Smooth muscle cell (in vitro differentiated cells): Measurements from ENCODE around the gene ZNF644. TPM values are rescaled to one million over a fixed set of nuclear protein-coding genes. Genes with fewer than 3 reads are reported as not detected.

Source experiments
- DNase-seq: peaks from one replicate; lab custom pipeline; 2025; ENCODE audit not compliant: unreplicated experiment; lab: John Stamatoyannopoulos, UW
- H2AFZ ChIP-seq: fragments of 200-600 bp; sonication (generic); 2 replicates; pipeline ENCODE4 v1.6.0; 2016; ENCODE audit warnings: antibody characterized with exemption, low read depth, mild to moderate bottlenecking
- H3F3A ChIP-seq: fragments of 200-600 bp; sonication (generic); 2 replicates; pipeline ENCODE4 v1.6.0; 2017; ENCODE audit warnings: antibody characterized with exemption, low read depth
- H3K27ac ChIP-seq: fragments of 200-600 bp; sonication (generic); 2 replicates; pipeline ENCODE4 v1.5.1; 2016; ENCODE audit warnings: low read depth, mild to moderate bottlenecking
- H3K27me3 ChIP-seq: fragments of 200-600 bp; sonication (generic); 2 replicates; pipeline ENCODE4 v1.6.1; 2016; ENCODE audit warnings: low read depth, mild to moderate bottlenecking
- H3K36me3 ChIP-seq: fragments of 200-600 bp; sonication (generic); 2 replicates; pipeline ENCODE4 v1.5.1; 2016; ENCODE audit warnings: low read depth
- H3K4me1 ChIP-seq: fragments of 200-600 bp; sonication (generic); 2 replicates; pipeline ENCODE4 v1.5.1; 2016; ENCODE audit warnings: low read depth
- H3K4me2 ChIP-seq: fragments of 200-600 bp; sonication (generic); 2 replicates; pipeline ENCODE4 v1.6.0; 2016; ENCODE audit warnings: mild to moderate bottlenecking
- H3K4me3 ChIP-seq: fragments of 200-600 bp; sonication (generic); 2 replicates; pipeline ENCODE4 v1.5.1; 2016; ENCODE audit warnings: mild to moderate bottlenecking
- H3K79me2 ChIP-seq: fragments of 200-600 bp; sonication (generic); 2 replicates; pipeline ENCODE4 v1.6.0; 2016; ENCODE audit warnings: low read depth, mild to moderate bottlenecking
- H3K9ac ChIP-seq: fragments of 200-600 bp; sonication (generic); 2 replicates; pipeline ENCODE4 v1.6.0; 2016; ENCODE audit warnings: low read depth
- H3K9me3 ChIP-seq: fragments of 200-600 bp; sonication (generic); replicated peaks from 2 replicates; pipeline ENCODE4 v1.5.1; 2016; ENCODE audit warnings: low read depth
- H4K20me1 ChIP-seq: fragments of 200-600 bp; sonication (generic); 2 replicates; pipeline ENCODE4 v1.6.0; 2016; ENCODE audit warnings: low read depth
- CTCF ChIP-seq: fragments of 200-600 bp; sonication (generic); IDR thresholded peaks from 2 replicates; pipeline ENCODE4 v1.5.1; 2017; ENCODE audit warnings: borderline replicate concordance, mild to moderate bottlenecking, antibody characterized with exemption; ENCODE audit not compliant: insufficient read depth, poor library complexity, severe bottlenecking
- WGBS: methylation state at CpG from one replicate; pipeline ENCODE4 v1.1.7; 2016; ENCODE audit warnings: low lambda C conversion rate; 5-methylcytosine and 5-hydroxymethylcytosine counted together
- polyA plus RNA-seq: library from polyadenylated mRNA; unstranded; fragments of >200 nt; fragmentation: Nextera tagmentation; extraction: Ambion mirVana; gene quantifications from 2 replicates; pipeline ENCODE4 v1.2.1, GENCODE V29; 2016
- total RNA-seq: library from RNA; depleted of rRNA; stranded (reverse); fragments of >200 nt; gene quantifications from 2 replicates; pipeline ENCODE4 v1.2.3, GENCODE V29; 2014

ZNF644 gene
- total and polyA plus RNA-seq, 2 experiments from 2014 or later: 22.9 to 102 TPM

GRCh38 chr1:91036894-91037829, 15.3 kb upstream of the ZNF644 start:
- H4K20me1 ChIP-seq: no peaks in the 10 kb centered on the region
- H3F3A ChIP-seq: no peaks in the 10 kb centered on the region
- no peaks in the 10 kb centered on the region for H3K27me3 ChIP-seq
- H2AFZ ChIP-seq: no peak overlapping the region
- no peaks in the 10 kb centered on the region for H3K4me1 ChIP-seq
- H3K36me3 ChIP-seq: no peaks in the 10 kb centered on the region
- no peak for DNase-seq
- no peak overlapping the region for H3K4me3 ChIP-seq
- no peaks in the 10 kb centered on the region for H3K79me2 ChIP-seq
- H3K9ac ChIP-seq: no peak overlapping the region
- H3K4me2 ChIP-seq: no peak overlapping the region
- H3K9me3 ChIP-seq: no peaks in the 10 kb centered on the region
- 89% methylated on average over 4 of the region's 4 CpGs for WGBS
- H3K27ac ChIP-seq: no peak overlapping the region
- no peak for TF ChIP-seq CTCF

DNA sequence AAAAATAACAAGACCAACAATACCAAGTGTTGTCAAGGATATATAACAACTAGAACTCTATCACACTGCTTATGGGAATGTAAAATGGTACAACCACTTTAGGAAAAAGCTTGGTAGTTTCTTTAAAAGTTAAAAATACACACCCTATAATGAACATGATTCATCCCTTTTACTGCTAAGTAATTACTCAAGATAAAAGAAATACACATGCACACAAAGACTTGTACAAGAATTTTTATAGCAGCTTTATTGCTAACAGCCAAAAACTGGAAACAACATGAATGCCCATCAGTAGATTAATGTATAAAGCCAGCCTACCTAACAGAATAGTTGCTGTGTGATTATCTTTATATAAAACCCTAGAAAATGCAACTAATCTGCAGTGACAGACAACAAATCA, 10.5 kb upstream of the ZNF644 start:
- H3K27me3 ChIP-seq: no peaks in the 10 kb centered on the region
- H2AFZ ChIP-seq: no peak overlapping the region
- H3K9me3 ChIP-seq: no peaks in the 10 kb centered on the region
- no peaks in the 10 kb centered on the region for H3F3A ChIP-seq
- TF ChIP-seq CTCF: no peak
- H3K27ac ChIP-seq: no peak overlapping the region
- no peak for DNase-seq
- no peaks in the 10 kb centered on the region for H4K20me1 ChIP-seq
- H3K79me2 ChIP-seq: no peaks in the 10 kb centered on the region
- H3K4me1 ChIP-seq: no peaks in the 10 kb centered on the region
- no peak overlapping the region for H3K9ac ChIP-seq
- H3K4me2 ChIP-seq: no peak overlapping the region
- H3K36me3 ChIP-seq: no peaks in the 10 kb centered on the region
- H3K4me3 ChIP-seq: no peak overlapping the region

GRCh38 chr1:91031081-91031480, 9.2 kb upstream of the ZNF644 start:
- Histone ChIP-seq H3K27ac (no peak overlapping the region), H4K20me1 (no peaks in the 10 kb centered on the region), H3K4me3 (no peak overlapping the region), H3F3A (no peaks in the 10 kb centered on the region), H3K9ac (no peak overlapping the region), H3K79me2 (no peaks in the 10 kb centered on the region), H3K36me3 (no peaks in the 10 kb centered on the region), H3K27me3 (no peaks in the 10 kb centered on the region), H3K4me2 (no peak overlapping the region), H3K4me1 (no peaks in the 10 kb centered on the region), H3K9me3 (no peaks in the 10 kb centered on the region), H2AFZ (no peak overlapping the region)
- TF ChIP-seq CTCF: no peak
- 93% methylated on average over 1 of the region's 1 CpG for WGBS
- no peak for DNase-seq

DNA sequence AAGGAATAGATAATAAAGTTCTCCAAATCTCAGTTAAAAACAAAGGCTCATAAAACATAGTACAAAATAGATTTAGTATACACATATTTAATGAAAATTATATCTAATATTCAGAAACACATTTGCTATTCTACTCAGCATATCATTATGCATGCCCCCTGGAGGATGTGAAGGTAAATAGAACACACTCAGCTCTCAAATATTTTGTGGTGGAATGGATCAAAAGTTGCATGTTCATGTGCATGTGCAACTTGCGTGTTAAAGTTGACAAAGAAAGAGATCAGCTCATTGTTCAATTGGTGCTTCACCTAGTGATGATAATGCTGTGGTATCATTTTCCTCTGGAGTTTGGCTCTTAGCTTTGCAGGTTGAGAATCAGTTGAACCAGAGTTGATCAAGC, 4.9 kb upstream of the ZNF644 start:
- no peaks in the 10 kb centered on the region for H3K9me3 ChIP-seq
- H3K36me3 ChIP-seq: no peaks in the 10 kb centered on the region
- H2AFZ ChIP-seq: no peak overlapping the region
- no peaks in the 10 kb centered on the region for H3K4me1 ChIP-seq
- TF ChIP-seq CTCF: peak; percentile 35
- no peak overlapping the region for H3K4me2 ChIP-seq
- no peaks in the 10 kb centered on the region for H3K79me2 ChIP-seq
- no peaks in the 10 kb centered on the region for H4K20me1 ChIP-seq
- WGBS: 79% methylated on average over 1 of the region's 1 CpG
- peaks cover 6% of the 10 kb centered on the region for H3F3A ChIP-seq
- H3K27ac ChIP-seq: no peak overlapping the region
- no peak overlapping the region for H3K4me3 ChIP-seq
- no peak overlapping the region for H3K9ac ChIP-seq
- DNase-seq: no peak
- H3K27me3 ChIP-seq: no peaks in the 10 kb centered on the region
